HepG2 (cell line): Measurements from ENCODE around the gene CWF19L2. TPM values are rescaled to one million over a fixed set of nuclear protein-coding genes. Genes with fewer than 3 reads are reported as not detected.
"Not testable (repeated sequence)": the region's sequence is repeated elsewhere in the genome, so short reads cannot be mapped to it uniquely, and the experiment has no call there.

Experiments
- ATAC-seq: fragments of 200-7000 bp; cut with Tn5 transposase; 3 replicates; pipeline ENCODE4 v1.9.1; 2020; ENCODE audit warnings: mild to moderate bottlenecking, moderate library complexity
- BruUV-seq: library from RNA; stranded (reverse); fragments of 400-500 nt; replicated peaks from 2 replicates; lab custom pipeline; 2021; lab: Mats Ljungman, UMichigan
- CTCF ChIA-PET: fragments of 300-600 bp; formaldehyde crosslinking; extraction: SDS; loops from one replicate; lab custom pipeline; 2021; ENCODE audit warnings: low total read pairs, inconsistent platforms, low intra/inter-chr PET ratio; lab: Yijun Ruan, JAX
- POLR2A ChIA-PET: fragments of 350-600 bp; sonication (Branson Sonifier 250); formaldehyde crosslinking; loops from one replicate; lab custom pipeline; 2020; ENCODE audit warnings: antibody characterized with exemption, inconsistent platforms; lab: Yijun Ruan, JAX
- DNase-seq: peaks from one replicate; pipeline ENCODE4 v3.0.0-alpha.2; 2015; ENCODE audit warnings: low spot score
- FAIRE-seq: peaks from 3 replicates; lab custom pipeline; 2011; peaks lifted over from hg19 to GRCh38; lab: Jason Lieb, UNC
- H2AFZ ChIP-seq: one replicate; pipeline ENCODE4 v1.6.1; 2011; ENCODE audit warnings: low read length, inconsistent platforms
- H3K27ac ChIP-seq: fragments of 300-600 bp; 3 replicates; pipeline ENCODE4 v1.8.0; 2011; ENCODE audit warnings: mixed run types, mild to moderate bottlenecking, mixed read lengths, low read length, inconsistent platforms; ENCODE audit not compliant: insufficient read depth; ENCODE audit errors: extremely low read length
- H3K27me3 ChIP-seq, 2 experiments: fragments of 200-600 bp in 1 of 2; 2 replicates in 1 of 2; 3 replicates in 1 of 2; pipeline versions ENCODE4 v1.6.0 to v1.8.0; 2011; ENCODE audit warnings: low read length in 2 of 2, mild to moderate bottlenecking in 2 of 2, moderate library complexity in 2 of 2, inconsistent platforms in 1 of 2; ENCODE audit not compliant: insufficient read depth in 2 of 2, control insufficient read depth in 1 of 2
- H3K36me3 ChIP-seq, 2 experiments: fragments of 200-600 bp in 1 of 2; replicated peaks in 1 of 2; 2 replicates in 1 of 2; 3 replicates in 1 of 2; pipeline versions ENCODE4 v1.5.1 to v1.8.0; 2011; ENCODE audit warnings: low read length in 2 of 2, inconsistent platforms in 1 of 2; ENCODE audit not compliant: insufficient read depth in 2 of 2, control insufficient read depth in 1 of 2
- H3K4me1 ChIP-seq: 2 replicates; pipeline ENCODE4 v1.5.1; 2012; ENCODE audit warnings: low read length, inconsistent platforms; ENCODE audit not compliant: insufficient read depth
- H3K4me2 ChIP-seq: 2 replicates; pipeline ENCODE4 v1.6.0; 2011; ENCODE audit warnings: low read depth, low read length, inconsistent platforms
- H3K4me3 ChIP-seq, 3 experiments: fragments of 200-600 bp in 1 of 3; sonication (generic), shearing (Covaris generic) in 1 of 3; replicated peaks in 1 of 3; 2 replicates each; pipeline ENCODE4 v1.5.1; 2011 to 2016; ENCODE audit warnings: low read length in 3 of 3, inconsistent platforms in 2 of 3, low read depth in 2 of 3, mild to moderate bottlenecking in 2 of 3, control low read depth in 1 of 3, mixed read lengths in 1 of 3; ENCODE audit not compliant: insufficient read depth in 1 of 3
- H3K79me2 ChIP-seq: one replicate; pipeline ENCODE4 v1.6.1; 2011; ENCODE audit warnings: low read length, inconsistent platforms; ENCODE audit not compliant: insufficient read depth
- H3K9ac ChIP-seq: 2 replicates; pipeline ENCODE4 v1.6.0; 2011; ENCODE audit warnings: mild to moderate bottlenecking, low read depth, low read length, inconsistent platforms; ENCODE audit not compliant: insufficient read depth
- H3K9me3 ChIP-seq: 2 replicates; pipeline ENCODE4 v1.5.1; 2012; ENCODE audit warnings: mild to moderate bottlenecking, low read length
- H4K20me1 ChIP-seq: 2 replicates; pipeline ENCODE4 v1.6.0; 2011; ENCODE audit warnings: inconsistent platforms, mild to moderate bottlenecking, low read length, moderate library complexity; ENCODE audit not compliant: insufficient read depth
- SOX13 ChIP-seq, 3 experiments: fragments of 450-650 bp in 1 of 3; sonication (generic) in 1 of 3; formaldehyde crosslinking in 1 of 3; IDR thresholded peaks in 2 of 3; conservative IDR thresholded peaks in 1 of 3; 2 replicates each; pipeline versions ENCODE4 v1.5.0 to v1.6.1; 2016 to 2020; ENCODE audit warnings: antibody characterized with exemption in 1 of 3, mild to moderate bottlenecking in 1 of 3, missing compliant biosample characterization in 1 of 3, missing genetic modification reagents in 1 of 3, moderate library complexity in 1 of 3
- SRY ChIP-seq: sonication (generic); formaldehyde crosslinking; IDR thresholded peaks from 2 replicates; pipeline ENCODE4 v1.8.0; 2022; ENCODE audit warnings: mild to moderate bottlenecking, missing genetic modification reagents
- WGBS: methylation state at CpG from one replicate; pipeline ENCODE4 v1.1.6; 2017; ENCODE audit warnings: low lambda C conversion rate; 5-methylcytosine and 5-hydroxymethylcytosine counted together
- in situ Hi-C: cut with HindIII; loops from 2 replicates; pipeline ENCODE4 v1.10.0; 2017; ENCODE audit warnings: low pct_unique_long_range_greater_than_20kb; ENCODE audit not compliant: extremely low pct_ligation_motif_present
- intact Hi-C: fragments of 100-400 bp; cut with micrococcal nuclease; formaldehyde crosslinking; loops from one replicate; pipeline ENCODE4 v1.10.0; 2022; ENCODE audit not compliant: unreplicated experiment
- polyA plus RNA-seq, 8 experiments: library from polyadenylated mRNA; depleted of rRNA in 3 of 8; stranded (reverse) in 7 of 8; unstranded in 1 of 8; fragments of >200 nt; fragmentation: Illumina TruSeq in 4 of 8; extraction: Trizol in 4 of 8; gene quantifications; 2 replicates each; pipeline versions ENCODE4 v1.2.1 to v1.2.3, GENCODE V29; 2011 to 2016; ENCODE audit warnings: low read depth in 4 of 8, missing spikeins in 1 of 8, mixed read lengths in 1 of 8; ENCODE audit not compliant: insufficient read depth in 1 of 8
- total RNA-seq, 5 experiments: library from RNA; depleted of rRNA; stranded (reverse); fragments of >200 nt; fragmentation: Illumina TruSeq; extraction: Trizol; gene quantifications; 2 replicates each; pipeline ENCODE4 v1.2.3, GENCODE V29; 2016; ENCODE audit warnings: low read depth in 1 of 5

The CWF19L2 gene
- total and polyA plus RNA-seq, 2 of the 13 experiments (the other 11 are each of a cell fraction or from before 2014, with no cell fraction given) = 2.2 to 18.6 TPM

DNA sequence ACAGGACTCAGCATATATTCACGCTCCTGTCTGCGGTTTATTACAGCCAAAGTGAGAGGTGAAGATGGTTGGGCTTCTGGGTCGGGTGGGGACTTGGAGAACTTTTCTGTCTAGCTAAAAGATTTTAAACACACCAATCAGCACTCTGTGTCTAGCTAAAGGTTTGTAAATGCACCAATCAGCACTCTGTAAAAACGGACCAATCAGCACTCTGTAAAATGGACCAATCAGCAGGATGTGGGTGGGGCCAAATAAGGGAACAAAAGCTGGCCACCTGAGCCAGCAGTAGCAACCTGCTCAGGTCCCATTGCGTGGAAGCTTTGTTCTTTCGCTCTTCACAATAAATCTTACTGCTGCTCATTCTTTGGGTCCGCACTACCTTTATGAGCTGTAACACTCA is 39.7 kb upstream of the CWF19L2 start:
- H3K4me3 ChIP-seq, H3K27me3 ChIP-seq, intact Hi-C loops, H3K9ac ChIP-seq, H3K79me2 ChIP-seq, FAIRE-seq, ATAC-seq, H3K4me1 ChIP-seq, CTCF ChIA-PET, BruUV-seq, POLR2A ChIA-PET, H3K36me3 ChIP-seq, DNase-seq, in situ Hi-C loops, H3K9me3 ChIP-seq, H2AFZ ChIP-seq, H3K4me2 ChIP-seq, H4K20me1 ChIP-seq, H3K27ac ChIP-seq: not testable (repeated sequence)
- 84% methylated on average over 7 of the region's 7 CpGs for WGBS

DNA sequence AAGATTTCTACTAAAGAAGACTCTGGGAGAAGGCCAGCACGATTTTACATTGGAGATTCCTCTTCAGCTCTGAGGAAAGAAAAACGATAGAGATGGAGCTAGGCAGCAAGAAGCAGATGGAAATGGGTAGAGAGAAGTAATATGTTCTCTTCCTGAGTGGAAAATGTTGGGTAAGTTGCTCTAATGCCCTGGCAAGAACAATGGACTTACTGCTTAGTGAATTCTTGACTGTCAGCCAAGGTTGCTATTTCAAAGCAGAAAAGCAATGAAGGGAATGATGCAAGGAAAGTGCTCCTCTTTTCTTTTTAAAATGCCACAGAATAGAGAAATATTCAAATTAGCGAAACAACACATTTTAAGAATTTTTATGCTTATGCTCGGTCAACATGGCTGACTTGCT is 38.4 kb upstream of the CWF19L2 start:
- Histone ChIP-seq H3K9ac (no peak overlapping the region), H3K27ac (no peak overlapping the region), H4K20me1 (no peaks in the 10 kb centered on the region), H3K4me1 (no peaks in the 10 kb centered on the region), H3K36me3 (no peaks in the 10 kb centered on the region), H3K79me2 (no peaks in the 10 kb centered on the region), H3K9me3 (no peaks in the 10 kb centered on the region), H3K27me3 (no peaks in the 10 kb centered on the region), H3K4me2 (no peak overlapping the region), H2AFZ (no peak overlapping the region), H3K4me3 (no peak overlapping the region)
- TF ChIP-seq SOX13 (IDR thresholded peaks at IDR 0.05) (no peak), SOX13 (CRISPR knock-in tag; conservative IDR thresholded peaks at IDR 0.05 in 1 of 2, IDR thresholded peaks at IDR 0.05 in 1 of 2) (peak in 1 of 2 experiments; percentile 43; a peak in 1 of 4 replicates), SRY (no peak)
- in situ Hi-C loops (no loop called here), intact Hi-C loops (no loop called here)
- CTCF ChIA-PET = no interaction called here
- POLR2A ChIA-PET = no interaction called here
- 24% methylated on average over 4 of the region's 4 CpGs for WGBS
- DNase-seq (peak; percentile 21), ATAC-seq (no peak), FAIRE-seq (no peak)
- no TSS peak for BruUV-seq
